Measurements from ENCODE around the gene COL27A1.

The COL27A1 gene

DNA sequence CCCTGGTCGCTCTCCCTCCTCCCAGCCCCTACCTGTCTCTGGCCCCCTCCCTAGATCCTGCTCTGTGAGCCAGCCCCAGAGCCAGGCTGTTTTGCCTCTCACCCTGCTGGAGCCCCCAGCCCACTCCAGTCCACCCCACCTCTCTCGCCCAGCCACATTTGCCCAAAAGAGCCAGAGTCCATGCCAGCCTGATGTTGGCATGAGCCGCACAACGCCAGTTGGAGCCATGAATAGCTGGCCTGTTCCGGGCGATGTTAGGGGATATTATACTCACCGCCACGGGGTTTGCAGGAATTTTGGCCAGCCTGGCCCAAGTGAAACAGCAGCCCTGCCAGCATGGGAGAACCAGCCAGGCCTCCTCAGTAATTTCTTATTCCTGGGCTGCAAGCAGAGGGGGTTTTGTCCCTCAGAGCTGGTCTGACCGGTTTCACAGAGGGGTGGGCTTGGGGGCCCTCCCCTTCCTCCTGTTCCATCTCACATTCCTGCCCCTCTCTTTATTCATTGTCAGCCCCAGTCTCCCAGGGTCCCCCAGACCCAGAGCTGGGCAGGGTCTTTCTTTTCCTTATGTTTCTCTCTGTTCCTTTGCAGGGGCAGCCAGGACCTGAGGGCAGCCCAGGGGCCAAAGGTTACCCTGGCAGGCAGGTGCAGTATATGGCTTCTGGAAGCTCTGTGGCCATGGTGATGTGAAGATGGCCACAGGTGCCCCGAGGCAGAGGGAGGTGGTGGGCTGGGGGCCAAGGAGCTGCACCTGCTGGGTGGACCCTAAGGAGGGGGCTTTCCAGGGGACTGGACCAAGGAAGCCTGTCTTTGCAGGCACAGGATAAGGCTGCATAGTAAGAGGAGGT is 50.1 kb downstream of the COL27A1 start:
- no peak overlapping the region for H3K4me3 ChIP-seq (ENCODE audit: low read depth, low read length)
- TF ChIP-seq, protein P1, sequence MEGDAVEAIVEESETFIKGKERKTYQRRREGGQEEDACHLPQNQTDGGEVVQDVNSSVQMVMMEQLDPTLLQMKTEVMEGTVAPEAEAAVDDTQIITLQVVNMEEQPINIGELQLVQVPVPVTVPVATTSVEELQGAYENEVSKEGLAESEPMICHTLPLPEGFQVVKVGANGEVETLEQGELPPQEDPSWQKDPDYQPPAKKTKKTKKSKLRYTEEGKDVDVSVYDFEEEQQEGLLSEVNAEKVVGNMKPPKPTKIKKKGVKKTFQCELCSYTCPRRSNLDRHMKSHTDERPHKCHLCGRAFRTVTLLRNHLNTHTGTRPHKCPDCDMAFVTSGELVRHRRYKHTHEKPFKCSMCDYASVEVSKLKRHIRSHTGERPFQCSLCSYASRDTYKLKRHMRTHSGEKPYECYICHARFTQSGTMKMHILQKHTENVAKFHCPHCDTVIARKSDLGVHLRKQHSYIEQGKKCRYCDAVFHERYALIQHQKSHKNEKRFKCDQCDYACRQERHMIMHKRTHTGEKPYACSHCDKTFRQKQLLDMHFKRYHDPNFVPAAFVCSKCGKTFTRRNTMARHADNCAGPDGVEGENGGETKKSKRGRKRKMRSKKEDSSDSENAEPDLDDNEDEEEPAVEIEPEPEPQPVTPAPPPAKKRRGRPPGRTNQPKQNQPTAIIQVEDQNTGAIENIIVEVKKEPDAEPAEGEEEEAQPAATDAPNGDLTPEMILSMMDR (IDR thresholded peaks at IDR 0.05; ENCODE audit: borderline replicate concordance, insufficient read depth, low read depth, low read length), result no peak

DNA sequence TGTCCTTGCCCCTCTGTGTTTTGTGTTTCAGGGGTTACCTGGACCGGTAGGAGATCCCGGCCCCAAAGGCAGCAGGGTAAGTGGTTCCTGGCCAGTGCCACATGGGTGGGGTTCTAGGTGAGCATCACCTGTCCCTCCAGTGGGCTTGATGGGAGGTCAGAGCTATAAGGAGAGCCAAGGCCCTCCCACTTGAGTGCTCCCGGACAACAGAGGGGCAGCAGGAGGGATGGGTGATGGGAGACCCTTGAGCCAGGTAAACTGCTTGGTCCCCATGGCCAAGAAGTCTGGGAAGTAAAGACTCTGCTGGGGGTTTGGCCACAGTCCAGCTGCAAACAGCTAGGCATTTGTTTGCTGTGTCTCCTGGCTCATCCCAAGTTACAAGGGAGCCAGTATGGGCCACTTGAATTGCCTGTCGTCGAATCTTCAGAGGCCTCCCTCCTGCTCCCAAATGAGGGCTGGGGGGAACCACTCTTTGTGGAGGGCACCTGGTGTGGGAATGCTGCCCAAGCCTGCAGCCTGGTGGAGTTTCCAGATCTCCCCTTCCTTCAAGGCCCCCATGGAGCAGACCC is 51.0 kb downstream of the COL27A1 start:
- no peak overlapping the region for H3K4me3 ChIP-seq (ENCODE audit: low read depth, low read length)
- TF ChIP-seq, protein P1 (IDR thresholded peaks at IDR 0.05; ENCODE audit: borderline replicate concordance, insufficient read depth, low read depth, low read length), result no peak

DNA sequence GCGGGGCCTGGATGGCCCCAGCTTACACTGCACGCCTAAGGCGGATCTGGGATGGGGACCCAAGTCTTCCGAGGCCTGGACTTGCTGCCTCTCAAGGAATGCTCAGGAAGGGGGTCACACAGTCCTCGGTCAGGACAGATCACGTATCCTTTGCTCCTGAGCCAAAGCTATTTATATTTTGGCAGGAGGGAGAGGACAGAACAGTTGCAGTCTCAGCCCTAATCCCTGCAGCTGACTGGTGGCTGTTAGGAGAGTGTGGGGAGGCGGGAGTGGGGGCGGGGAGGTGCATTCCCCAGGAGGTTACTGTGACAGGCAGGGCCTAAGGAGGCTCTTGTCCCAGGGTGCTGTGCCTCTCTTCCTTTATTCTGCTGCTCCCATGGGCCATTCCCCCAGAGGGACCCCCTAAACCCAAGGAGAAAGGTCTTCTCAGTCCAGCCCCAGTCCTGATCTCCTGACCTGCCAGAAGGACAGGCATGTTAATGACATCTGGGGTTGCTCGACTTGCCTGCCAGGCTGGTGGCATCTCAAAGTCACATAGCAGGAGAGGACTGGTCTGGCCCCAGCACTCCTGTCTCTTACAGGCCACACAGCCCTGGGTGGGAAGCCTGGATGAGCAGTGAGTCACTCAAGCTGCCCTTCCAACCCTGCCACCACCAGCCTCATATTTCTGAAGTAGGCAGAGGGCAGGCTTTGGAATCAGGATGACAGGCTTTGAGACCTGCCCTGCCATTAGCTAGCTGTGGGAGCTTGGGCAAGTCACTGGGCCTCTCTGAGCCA is 51.9 kb downstream of the COL27A1 start:
- H3K4me3 ChIP-seq (ENCODE audit: low read depth, low read length), result no peak overlapping the region
- TF ChIP-seq, protein P1 (IDR thresholded peaks at IDR 0.05; ENCODE audit: borderline replicate concordance, insufficient read depth, low read depth, low read length), result no peak

DNA sequence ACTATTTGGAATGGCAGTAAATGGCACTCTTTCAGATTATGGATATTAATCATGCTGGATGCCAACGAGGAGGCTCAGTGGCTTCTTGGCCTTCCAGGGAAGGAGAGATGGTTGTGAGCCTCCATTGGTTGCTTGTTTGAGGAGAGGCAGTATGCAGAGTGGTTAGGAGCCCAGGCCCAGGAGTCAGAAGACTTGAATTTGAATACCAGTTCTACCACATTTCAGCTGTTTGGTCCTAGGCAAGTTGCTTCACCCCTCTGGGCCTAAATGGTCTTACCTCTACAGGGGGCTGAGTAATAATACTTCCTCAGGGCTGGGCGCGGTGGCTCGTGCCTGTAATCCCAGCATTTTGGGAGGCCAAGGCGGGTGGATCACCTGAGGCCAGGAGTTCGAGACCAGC is 52.5 kb downstream of the COL27A1 start:
- no peak overlapping the region for H3K4me3 ChIP-seq (ENCODE audit: low read depth, low read length)

DNA sequence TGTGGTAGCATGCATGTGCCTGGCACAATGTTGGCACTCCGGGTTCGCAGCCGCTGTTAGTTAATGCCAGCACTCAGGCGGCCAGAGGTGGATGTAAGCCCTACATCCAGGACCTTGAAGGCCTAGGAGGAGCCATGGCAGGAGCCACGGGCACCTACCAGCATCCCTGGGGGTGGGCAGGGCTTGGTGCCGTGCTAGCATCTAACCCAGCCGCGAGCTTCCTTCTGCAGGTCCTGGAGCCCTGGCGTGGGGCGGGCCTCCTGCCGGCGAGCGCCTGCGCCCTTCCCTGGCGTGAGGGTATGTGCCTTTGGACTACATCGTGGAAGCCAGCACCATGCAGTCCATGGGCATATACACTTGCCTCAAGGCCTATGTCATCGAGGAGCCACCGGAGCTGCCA is 53.8 kb downstream of the COL27A1 start:
- H3K4me3 ChIP-seq (ENCODE audit: low read depth, low read length), result no peak overlapping the region
- TF ChIP-seq, protein P1 (IDR thresholded peaks at IDR 0.05; ENCODE audit: borderline replicate concordance, insufficient read depth, low read depth, low read length), result no peak

More for the DNA sequence above, 52.5 kb downstream of the COL27A1 start:
- TF ChIP-seq, protein P1 (IDR thresholded peaks at IDR 0.05; ENCODE audit: borderline replicate concordance, insufficient read depth, low read depth, low read length), result no peak

DNA sequence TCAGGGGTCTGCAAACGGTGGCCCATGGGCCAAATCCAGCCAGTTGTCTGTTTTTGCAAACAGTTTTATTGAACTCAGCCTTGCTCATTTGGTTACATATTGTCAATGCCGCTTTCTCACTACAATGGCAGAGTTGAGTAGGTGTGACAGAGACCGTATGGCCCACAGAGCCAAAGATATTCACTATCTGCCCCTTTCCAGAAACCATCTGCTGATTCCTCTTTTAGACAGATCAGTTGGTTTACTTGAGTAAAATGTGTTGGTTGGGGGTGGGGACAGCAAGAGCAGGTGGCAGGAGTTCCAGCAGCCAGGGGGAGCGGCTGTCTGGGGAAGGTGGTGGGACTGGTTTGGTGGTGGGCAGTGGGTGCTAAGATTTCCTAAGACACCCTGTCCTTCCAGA is 54.8 kb downstream of the COL27A1 start:
- TF ChIP-seq, protein P1 (IDR thresholded peaks at IDR 0.05; ENCODE audit: borderline replicate concordance, insufficient read depth, low read depth, low read length), result no peak
- no peak overlapping the region for H3K4me3 ChIP-seq (ENCODE audit: low read depth, low read length)

Measured in GM12875 (cell line).